ENCODE data around the gene ZNF628.
A peak's percentile ranks its signal among the peaks of the same experiment; 100 is the strongest.
"Not testable (repeated sequence)": the region's sequence is repeated elsewhere in the genome, so short reads cannot be mapped to it uniquely, and the experiment has no call there.

Gene ZNF628

GRCh38 chr19:55484593-55485438 is 8.4 kb downstream of the ZNF628 start, which contains the start of gene NAT14:
TSS of gene NAT14 (plus strand) at chr19:55485188. CDS start at chr19:55485709, 521 bp downstream.
- peak; percentile 95 for DNase-seq

- peak; percentile 57 for DNase-seq
These were observed 9.1 kb downstream of the ZNF628 start for GRCh38 chr19:55485439-55486011.

- no peak for DNase-seq
These were observed 9.9 kb downstream of the ZNF628 start for GRCh38 chr19:55486043-55486970.

GRCh38 chr19:55486971-55487923 is 10.8 kb downstream of the ZNF628 start:
- DNase-seq, result peak; percentile 94

GRCh38 chr19:55487924-55488687 is 11.7 kb downstream of the ZNF628 start, which contains the start of gene SSC5D:
TSS of gene SSC5D (plus strand) at chr19:55488436. CDS start at chr19:55488590, 154 bp downstream.
- peak; percentile 72 for DNase-seq

GRCh38 chr19:55488986-55489710 is 12.7 kb downstream of the ZNF628 start:
- DNase-seq, result no peak

GRCh38 chr19:55489711-55490477 is 13.5 kb downstream of the ZNF628 start:
- DNase-seq, result no peak

GRCh38 chr19:55490478-55491432 is 14.3 kb downstream of the ZNF628 start:
- no peak for DNase-seq

GRCh38 chr19:55491546-55492360 is 15.3 kb downstream of the ZNF628 start:
- no peak for DNase-seq

- DNase-seq, result no peak
These were observed 16.0 kb downstream of the ZNF628 start for GRCh38 chr19:55492362-55492944.

- DNase-seq, result no peak
These were observed 16.7 kb downstream of the ZNF628 start for GRCh38 chr19:55493052-55493644.

- DNase-seq, result no peak
These were observed 17.3 kb downstream of the ZNF628 start for GRCh38 chr19:55493645-55494171.

- no peak for DNase-seq
These were observed 17.9 kb downstream of the ZNF628 start for GRCh38 chr19:55494172-55494761.

- peak; percentile 24 for DNase-seq
These were observed 19.4 kb downstream of the ZNF628 start for GRCh38 chr19:55495646-55496349.

- DNase-seq, result not testable (repeated sequence)
These were observed 20.4 kb downstream of the ZNF628 start for GRCh38 chr19:55496820-55497219.

Data from NCI-H2227 treated with DMSO at 0.1 percent for 48 hours (cell line).